ENCODE data around the gene SH3PXD2A. TPM values are rescaled to one million over a fixed set of nuclear protein-coding genes. Genes with fewer than 3 reads are reported as not detected.

The SH3PXD2A gene
- total and polyA plus RNA-seq, 2 experiments from 2014 or later, result 1.8 to 5.0 TPM

DNA sequence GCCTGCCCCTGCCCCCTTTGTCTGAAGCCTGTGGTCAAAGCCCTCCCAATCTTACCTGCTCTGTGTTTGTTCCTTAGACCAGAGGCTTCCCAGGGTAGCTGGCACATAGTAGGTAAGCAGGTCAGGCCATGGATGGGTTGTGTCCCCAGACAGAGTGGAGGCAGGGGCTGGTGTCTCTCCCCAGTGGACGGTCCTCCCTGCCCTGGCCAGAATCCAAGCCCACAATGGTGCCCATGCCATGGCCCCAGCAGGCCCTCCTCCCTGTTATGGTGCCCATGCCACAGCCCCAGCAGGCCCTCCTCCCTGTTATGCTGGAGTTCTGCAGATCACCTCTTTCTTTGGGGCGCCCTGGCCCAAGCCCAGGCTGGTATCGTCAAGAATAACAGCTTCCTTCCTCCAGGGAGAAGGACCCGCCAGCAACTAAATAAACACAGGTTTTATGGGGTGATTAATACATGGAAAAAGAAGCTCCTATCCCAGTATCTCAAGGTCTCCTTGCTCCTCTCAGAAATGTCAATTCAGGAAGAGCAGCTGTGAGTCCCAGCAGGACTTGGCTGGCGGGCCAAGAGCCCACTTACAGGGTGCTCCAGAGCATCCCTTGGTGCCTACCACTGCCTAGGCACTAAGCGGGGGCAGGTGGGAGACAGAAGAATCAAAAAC lies 279.8 kb downstream of the SH3PXD2A start:
- ATAC-seq (no peak), DNase-seq (ENCODE audit: low spot score) (no peak)
- H3K4me1 Mint-ChIP-seq, result no peaks in the 10 kb centered on the region
- no peaks in the 10 kb centered on the region for H3K4me1 ChIP-seq (ENCODE audit: insufficient read depth)
- no peaks in the 10 kb centered on the region for H3K36me3 ChIP-seq (ENCODE audit: insufficient read depth)
- H3K4me2 ChIP-seq, result no peak overlapping the region
- TF ChIP-seq POLR2AphosphoS5 (IDR thresholded peaks at IDR 0.05; ENCODE audit: low read depth) (no peak), JUNB (IDR thresholded peaks at IDR 0.05; ENCODE audit: unreplicated experiment) (no peak), CREB1 (CRISPR knock-in tag; IDR thresholded peaks at IDR 0.05; ENCODE audit: low read depth) (no peak), STAT1 (IDR thresholded peaks at IDR 0.05; ENCODE audit: unreplicated experiment) (no peak), NANOG (IDR thresholded peaks at IDR 0.05; ENCODE audit: borderline replicate concordance) (no peak), ZNF331 (CRISPR knock-in tag; IDR thresholded peaks at IDR 0.05; ENCODE audit: low read depth) (no peak), EZH2phosphoT487 (IDR thresholded peaks at IDR 0.05; ENCODE audit: unreplicated experiment) (no peak), EZH2 (IDR thresholded peaks at IDR 0.05; ENCODE audit: low read depth, unreplicated experiment) (no peak), ZNF114 (CRISPR knock-in tag; IDR thresholded peaks at IDR 0.05) (no peak)
- TF ChIP-seq, protein P1, sequence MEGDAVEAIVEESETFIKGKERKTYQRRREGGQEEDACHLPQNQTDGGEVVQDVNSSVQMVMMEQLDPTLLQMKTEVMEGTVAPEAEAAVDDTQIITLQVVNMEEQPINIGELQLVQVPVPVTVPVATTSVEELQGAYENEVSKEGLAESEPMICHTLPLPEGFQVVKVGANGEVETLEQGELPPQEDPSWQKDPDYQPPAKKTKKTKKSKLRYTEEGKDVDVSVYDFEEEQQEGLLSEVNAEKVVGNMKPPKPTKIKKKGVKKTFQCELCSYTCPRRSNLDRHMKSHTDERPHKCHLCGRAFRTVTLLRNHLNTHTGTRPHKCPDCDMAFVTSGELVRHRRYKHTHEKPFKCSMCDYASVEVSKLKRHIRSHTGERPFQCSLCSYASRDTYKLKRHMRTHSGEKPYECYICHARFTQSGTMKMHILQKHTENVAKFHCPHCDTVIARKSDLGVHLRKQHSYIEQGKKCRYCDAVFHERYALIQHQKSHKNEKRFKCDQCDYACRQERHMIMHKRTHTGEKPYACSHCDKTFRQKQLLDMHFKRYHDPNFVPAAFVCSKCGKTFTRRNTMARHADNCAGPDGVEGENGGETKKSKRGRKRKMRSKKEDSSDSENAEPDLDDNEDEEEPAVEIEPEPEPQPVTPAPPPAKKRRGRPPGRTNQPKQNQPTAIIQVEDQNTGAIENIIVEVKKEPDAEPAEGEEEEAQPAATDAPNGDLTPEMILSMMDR (conservative IDR thresholded peaks at IDR 0.05; ENCODE audit: low read depth in 2 of 2), result no peak
- TF ChIP-seq, protein P2, sequence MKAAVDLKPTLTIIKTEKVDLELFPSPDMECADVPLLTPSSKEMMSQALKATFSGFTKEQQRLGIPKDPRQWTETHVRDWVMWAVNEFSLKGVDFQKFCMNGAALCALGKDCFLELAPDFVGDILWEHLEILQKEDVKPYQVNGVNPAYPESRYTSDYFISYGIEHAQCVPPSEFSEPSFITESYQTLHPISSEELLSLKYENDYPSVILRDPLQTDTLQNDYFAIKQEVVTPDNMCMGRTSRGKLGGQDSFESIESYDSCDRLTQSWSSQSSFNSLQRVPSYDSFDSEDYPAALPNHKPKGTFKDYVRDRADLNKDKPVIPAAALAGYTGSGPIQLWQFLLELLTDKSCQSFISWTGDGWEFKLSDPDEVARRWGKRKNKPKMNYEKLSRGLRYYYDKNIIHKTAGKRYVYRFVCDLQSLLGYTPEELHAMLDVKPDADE (IDR thresholded peaks at IDR 0.05), result no peak
- TF ChIP-seq, protein P3, sequence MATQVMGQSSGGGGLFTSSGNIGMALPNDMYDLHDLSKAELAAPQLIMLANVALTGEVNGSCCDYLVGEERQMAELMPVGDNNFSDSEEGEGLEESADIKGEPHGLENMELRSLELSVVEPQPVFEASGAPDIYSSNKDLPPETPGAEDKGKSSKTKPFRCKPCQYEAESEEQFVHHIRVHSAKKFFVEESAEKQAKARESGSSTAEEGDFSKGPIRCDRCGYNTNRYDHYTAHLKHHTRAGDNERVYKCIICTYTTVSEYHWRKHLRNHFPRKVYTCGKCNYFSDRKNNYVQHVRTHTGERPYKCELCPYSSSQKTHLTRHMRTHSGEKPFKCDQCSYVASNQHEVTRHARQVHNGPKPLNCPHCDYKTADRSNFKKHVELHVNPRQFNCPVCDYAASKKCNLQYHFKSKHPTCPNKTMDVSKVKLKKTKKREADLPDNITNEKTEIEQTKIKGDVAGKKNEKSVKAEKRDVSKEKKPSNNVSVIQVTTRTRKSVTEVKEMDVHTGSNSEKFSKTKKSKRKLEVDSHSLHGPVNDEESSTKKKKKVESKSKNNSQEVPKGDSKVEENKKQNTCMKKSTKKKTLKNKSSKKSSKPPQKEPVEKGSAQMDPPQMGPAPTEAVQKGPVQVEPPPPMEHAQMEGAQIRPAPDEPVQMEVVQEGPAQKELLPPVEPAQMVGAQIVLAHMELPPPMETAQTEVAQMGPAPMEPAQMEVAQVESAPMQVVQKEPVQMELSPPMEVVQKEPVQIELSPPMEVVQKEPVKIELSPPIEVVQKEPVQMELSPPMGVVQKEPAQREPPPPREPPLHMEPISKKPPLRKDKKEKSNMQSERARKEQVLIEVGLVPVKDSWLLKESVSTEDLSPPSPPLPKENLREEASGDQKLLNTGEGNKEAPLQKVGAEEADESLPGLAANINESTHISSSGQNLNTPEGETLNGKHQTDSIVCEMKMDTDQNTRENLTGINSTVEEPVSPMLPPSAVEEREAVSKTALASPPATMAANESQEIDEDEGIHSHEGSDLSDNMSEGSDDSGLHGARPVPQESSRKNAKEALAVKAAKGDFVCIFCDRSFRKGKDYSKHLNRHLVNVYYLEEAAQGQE (IDR thresholded peaks at IDR 0.05; ENCODE audit: unreplicated experiment), result no peak
- TF ChIP-seq, protein P4, sequence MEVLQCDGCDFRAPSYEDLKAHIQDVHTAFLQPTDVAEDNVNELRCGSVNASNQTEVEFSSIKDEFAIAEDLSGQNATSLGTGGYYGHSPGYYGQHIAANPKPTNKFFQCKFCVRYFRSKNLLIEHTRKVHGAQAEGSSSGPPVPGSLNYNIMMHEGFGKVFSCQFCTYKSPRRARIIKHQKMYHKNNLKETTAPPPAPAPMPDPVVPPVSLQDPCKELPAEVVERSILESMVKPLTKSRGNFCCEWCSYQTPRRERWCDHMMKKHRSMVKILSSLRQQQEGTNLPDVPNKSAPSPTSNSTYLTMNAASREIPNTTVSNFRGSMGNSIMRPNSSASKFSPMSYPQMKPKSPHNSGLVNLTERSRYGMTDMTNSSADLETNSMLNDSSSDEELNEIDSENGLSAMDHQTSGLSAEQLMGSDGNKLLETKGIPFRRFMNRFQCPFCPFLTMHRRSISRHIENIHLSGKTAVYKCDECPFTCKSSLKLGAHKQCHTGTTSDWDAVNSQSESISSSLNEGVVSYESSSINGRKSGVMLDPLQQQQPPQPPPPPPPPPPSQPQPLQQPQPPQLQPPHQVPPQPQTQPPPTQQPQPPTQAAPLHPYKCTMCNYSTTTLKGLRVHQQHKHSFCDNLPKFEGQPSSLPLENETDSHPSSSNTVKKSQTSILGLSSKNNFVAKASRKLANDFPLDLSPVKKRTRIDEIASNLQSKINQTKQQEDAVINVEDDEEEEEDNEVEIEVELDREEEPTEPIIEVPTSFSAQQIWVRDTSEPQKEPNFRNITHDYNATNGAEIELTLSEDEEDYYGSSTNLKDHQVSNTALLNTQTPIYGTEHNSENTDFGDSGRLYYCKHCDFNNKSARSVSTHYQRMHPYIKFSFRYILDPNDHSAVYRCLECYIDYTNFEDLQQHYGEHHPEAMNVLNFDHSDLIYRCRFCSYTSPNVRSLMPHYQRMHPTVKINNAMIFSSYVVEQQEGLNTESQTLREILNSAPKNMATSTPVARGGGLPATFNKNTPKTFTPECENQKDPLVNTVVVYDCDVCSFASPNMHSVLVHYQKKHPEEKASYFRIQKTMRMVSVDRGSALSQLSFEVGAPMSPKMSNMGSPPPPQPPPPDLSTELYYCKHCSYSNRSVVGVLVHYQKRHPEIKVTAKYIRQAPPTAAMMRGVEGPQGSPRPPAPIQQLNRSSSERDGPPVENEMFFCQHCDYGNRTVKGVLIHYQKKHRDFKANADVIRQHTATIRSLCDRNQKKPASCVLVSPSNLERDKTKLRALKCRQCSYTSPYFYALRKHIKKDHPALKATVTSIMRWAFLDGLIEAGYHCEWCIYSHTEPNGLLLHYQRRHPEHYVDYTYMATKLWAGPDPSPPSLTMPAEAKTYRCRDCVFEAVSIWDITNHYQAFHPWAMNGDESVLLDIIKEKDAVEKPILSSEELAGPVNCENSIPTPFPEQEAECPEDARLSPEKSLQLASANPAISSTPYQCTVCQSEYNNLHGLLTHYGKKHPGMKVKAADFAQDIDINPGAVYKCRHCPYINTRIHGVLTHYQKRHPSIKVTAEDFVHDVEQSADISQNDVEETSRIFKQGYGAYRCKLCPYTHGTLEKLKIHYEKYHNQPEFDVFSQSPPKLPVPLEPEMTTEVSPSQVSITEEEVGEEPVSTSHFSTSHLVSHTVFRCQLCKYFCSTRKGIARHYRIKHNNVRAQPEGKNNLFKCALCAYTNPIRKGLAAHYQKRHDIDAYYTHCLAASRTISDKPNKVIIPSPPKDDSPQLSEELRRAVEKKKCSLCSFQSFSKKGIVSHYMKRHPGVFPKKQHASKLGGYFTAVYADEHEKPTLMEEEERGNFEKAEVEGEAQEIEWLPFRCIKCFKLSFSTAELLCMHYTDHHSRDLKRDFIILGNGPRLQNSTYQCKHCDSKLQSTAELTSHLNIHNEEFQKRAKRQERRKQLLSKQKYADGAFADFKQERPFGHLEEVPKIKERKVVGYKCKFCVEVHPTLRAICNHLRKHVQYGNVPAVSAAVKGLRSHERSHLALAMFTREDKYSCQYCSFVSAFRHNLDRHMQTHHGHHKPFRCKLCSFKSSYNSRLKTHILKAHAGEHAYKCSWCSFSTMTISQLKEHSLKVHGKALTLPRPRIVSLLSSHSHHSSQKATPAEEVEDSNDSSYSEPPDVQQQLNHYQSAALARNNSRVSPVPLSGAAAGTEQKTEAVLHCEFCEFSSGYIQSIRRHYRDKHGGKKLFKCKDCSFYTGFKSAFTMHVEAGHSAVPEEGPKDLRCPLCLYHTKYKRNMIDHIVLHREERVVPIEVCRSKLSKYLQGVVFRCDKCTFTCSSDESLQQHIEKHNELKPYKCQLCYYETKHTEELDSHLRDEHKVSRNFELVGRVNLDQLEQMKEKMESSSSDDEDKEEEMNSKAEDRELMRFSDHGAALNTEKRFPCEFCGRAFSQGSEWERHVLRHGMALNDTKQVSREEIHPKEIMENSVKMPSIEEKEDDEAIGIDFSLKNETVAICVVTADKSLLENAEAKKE (CRISPR knock-in tag; IDR thresholded peaks at IDR 0.05), result no peak
- H3K27ac ChIP-seq (ENCODE audit: low read depth), result no peak overlapping the region
- H3K27me3 Mint-ChIP-seq (ENCODE audit: insufficient read depth, low read depth, poor library complexity), result peaks cover 5% of the 10 kb centered on the region
- H2AFZ ChIP-seq, result no peak overlapping the region
- H3K4me3 ChIP-seq, result no peak overlapping the region
- H3K27ac Mint-ChIP-seq, result no peak overlapping the region
- H3K9me3 Mint-ChIP-seq, result no peaks in the 10 kb centered on the region
- no peaks in the 10 kb centered on the region for H3K27me3 ChIP-seq (ENCODE audit: insufficient read depth)
- H3F3A ChIP-seq (replicated peaks; ENCODE audit: low read depth), result no peaks in the 10 kb centered on the region
- no peaks in the 10 kb centered on the region for H3K36me3 Mint-ChIP-seq (ENCODE audit: low read depth)
- no peaks in the 10 kb centered on the region for H3K9me2 ChIP-seq (ENCODE audit: insufficient read depth)
- no peak overlapping the region for H3K4me3 Mint-ChIP-seq
- no peaks in the 10 kb centered on the region for H4K20me1 ChIP-seq (replicated peaks; ENCODE audit: insufficient read depth)
- no peaks in the 10 kb centered on the region for H3K79me2 ChIP-seq (replicated peaks; ENCODE audit: insufficient read depth)
